ENCODE results near the gene APLP1.
A peak's percentile ranks its signal among the peaks of the same experiment; 100 is the strongest.
"Not testable (repeated sequence)": the region's sequence is repeated elsewhere in the genome, so short reads cannot be mapped to it uniquely, and the experiment has no call there.

APLP1 gene

DNA sequence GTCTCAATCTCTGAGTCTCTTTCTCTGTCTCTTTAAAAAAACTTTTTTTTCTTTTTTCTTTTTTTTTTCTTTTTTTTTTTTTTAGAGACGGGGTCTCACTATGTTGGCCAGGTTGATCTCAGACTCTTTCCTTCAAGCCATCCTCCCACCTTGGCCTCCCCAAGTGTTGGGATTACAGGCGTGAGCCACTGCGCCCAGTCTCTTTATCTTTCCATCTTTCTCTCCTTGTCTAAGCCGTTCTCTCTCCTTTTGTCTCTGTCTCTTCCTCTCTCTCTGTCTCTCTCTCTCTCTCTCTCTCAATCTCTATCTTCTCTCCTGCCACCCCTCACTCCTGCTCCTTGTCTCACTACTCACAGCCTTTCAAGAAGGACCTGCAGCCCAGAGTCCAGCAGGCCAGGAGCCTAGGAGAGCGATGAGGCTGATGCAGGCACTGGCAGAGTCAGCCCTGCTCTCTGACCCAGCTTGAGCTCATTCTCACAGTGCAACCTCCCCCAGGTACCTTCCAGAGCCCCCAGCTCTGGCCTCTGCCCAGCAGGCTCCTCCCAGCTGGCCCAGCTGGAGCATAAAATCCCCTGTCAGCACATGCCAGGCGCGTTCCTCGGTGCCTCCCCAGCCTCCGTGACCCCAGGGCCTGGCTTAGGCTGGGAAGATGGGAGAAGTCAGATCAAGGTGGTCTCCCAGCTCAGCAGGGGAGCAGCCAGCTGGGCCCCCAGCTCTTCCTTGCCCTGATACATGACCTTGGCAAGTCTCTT, 16.2 kb upstream of the APLP1 start, which contains the start of gene NPHS1:
TSS of gene NPHS1 (minus strand) at position 476 of the 752 bp plus-strand sequence. CDS start 667 bp downstream, outside the sequence.
- no peak for DNase-seq (ENCODE audit: low spot score)

DNA sequence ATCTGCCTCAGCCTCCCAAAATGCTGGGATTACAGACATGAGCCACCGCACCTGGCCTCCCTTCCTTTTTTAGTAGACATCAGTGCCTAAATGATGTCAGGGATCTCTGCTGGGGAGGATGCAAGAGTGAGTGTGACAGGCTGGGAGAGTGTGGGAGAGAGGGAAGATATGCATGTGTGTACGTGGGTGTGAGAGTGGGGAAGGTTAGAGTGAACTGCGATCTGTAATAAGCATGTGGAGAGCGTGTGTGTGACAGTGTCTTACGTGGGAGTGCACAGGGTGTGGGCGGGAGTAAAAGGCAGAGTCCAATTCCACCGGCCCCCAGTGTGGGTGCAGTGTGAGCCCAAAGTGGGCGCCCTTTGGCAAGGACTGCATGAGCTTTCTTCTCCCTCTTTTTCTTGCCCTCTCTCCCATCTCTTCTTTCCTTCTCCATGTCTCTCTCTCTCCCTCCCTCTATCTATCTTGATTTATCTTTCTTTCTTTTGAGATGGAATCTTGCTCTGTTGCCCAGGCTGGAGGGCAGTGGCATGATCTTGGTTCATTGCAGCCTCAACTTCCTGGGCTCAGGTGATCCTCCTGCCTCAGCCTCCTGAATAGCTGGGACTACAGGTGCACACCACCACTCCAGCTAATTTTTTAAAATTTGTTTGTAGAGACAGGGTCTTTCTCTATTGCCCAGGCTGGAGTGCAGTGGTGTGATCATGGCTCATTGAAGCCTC, 15.2 kb upstream of the APLP1 start:
- no peak for DNase-seq (ENCODE audit: low spot score)

DNA sequence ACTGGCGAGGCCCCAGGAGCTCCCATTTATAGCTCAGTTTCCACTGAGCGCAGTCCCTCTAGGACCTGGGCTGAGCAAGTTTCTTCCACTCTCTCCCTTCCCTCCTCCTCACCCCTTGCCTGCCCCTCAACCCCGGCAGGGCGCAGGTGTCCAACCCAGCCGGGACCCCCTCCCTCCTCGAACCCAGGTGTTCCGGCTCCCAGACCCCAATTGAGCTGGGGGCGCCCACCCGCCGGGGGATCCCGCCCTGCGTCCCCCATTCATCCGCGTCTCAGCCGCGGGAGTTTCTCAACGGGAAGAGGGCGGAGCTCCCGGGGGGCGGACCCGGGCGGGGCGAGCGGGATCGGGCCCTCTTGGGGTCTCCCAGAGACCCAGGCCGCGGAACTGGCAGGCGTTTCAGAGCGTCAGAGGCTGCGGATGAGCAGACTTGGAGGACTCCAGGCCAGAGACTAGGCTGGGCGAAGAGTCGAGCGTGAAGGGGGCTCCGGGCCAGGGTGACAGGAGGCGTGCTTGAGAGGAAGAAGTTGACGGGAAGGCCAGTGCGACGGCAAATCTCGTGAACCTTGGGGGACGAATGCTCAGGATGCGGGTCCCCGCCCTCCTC, 11.7 kb upstream of the APLP1 start, which contains the start of gene KIRREL2:
TSS of gene KIRREL2 (plus strand) at position 366 of the 604 bp plus-strand sequence. CDS start at position 575, 209 bp downstream.
- DNase-seq (ENCODE audit: low spot score) = peak; percentile 1

DNA sequence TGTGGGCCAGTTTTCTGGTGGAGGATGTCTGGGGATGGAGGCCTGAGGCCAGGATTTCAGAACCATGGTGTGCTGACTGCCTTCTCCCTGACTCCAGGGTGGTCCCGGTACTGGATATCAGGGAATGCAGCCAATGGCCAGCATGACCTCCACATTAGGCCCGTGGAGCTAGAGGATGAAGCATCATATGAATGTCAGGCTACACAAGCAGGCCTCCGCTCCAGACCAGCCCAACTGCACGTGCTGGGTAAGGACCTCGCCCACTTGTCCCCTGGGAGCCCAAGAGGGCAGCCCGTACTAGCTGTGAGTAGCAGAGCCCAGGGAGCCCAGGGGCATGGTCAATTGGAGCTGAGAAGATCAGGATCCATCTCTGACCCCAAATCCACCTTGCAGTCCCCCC, 10.1 kb upstream of the APLP1 start:
- DNase-seq (ENCODE audit: low spot score) = no peak

DNA sequence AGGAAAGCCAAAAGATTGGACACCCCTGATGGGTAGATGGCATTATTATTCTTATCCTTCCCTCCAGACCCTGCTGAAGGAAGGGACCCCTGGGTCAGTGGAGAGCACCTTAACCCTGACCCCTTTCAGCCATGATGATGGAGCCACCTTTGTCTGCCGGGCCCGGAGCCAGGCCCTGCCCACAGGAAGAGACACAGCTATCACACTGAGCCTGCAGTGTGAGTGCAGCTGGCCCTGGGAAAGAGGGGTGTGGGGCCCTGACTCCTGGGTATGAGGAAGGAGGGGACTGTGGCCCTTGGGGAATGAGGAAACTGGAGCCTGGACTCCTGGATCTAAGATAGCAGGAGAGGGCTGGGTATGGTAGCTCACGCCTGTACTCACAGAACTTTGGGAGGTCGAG, 9.0 kb upstream of the APLP1 start:
- no peak for DNase-seq (ENCODE audit: low spot score)

DNA sequence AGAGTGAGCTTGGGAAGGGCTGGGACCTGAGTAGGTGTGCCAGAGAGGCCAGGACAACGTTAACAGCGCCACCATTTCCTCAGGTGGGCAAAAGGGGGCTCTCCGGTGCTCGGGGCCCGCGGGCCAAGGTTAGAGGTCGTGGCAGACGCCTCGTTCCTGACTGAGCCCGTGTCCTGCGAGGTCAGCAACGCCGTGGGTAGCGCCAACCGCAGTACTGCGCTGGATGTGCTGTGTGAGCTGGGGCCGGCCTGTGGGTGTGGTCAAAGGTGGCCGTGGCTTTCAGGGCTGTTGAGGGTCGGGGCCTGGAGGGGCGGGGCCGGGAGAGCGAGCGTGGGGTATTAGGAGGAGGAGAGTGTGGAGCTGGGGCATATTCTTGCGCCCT, 7.9 kb upstream of the APLP1 start:
- no peak for DNase-seq (ENCODE audit: low spot score)

- DNase-seq (ENCODE audit: low spot score) = no peak
These were observed 7.3 kb upstream of the APLP1 start for GRCh38 chr19:35860818-35861639.

GRCh38 chr19:35861640-35862160, 6.7 kb upstream of the APLP1 start:
- no peak for DNase-seq (ENCODE audit: low spot score)

DNA sequence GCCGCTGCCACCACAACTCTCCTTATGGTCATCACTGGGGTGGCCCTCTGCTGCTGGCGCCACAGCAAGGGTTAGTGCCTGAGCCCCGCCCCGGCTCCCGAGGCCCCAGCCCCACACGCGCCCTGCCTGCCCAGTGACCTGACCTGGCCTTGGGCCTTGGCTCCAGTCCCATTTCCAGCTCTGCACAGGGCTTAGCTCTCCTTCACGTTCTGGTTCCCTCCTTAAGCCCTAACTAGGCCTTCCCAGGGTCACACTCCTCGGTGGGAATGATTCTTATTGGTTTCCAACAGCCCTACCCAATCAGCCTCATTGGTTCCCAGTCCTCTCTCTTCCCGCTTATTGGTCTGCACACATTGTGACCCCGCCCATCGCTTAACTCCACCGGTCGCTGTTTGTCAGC, 5.8 kb upstream of the APLP1 start:
- no peak for DNase-seq (ENCODE audit: low spot score)

DNA sequence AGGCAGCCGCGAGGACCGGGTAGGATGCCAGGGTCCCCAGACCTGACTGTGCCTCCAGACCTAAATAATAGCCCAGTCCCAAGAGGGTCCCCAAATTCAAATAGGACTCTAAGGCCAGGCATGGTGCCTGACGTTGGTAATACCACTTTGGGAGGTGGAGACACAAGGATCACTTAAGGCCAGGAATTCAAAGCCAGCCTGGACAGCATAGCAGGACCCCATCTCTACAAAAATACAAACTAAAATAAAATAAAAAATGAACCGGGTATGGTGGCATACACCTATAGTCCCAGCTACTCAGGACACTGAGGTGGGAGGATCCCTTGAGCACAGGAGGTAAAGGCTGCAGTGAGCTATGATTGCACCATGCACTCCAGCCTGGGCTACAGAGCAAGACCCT, 5.4 kb upstream of the APLP1 start:
- no peak for DNase-seq (ENCODE audit: low spot score)

- DNase-seq (ENCODE audit: low spot score) = no peak
These were observed 501 bp downstream of the APLP1 start for GRCh38 chr19:35868823-35869326.

GRCh38 chr19:35869327-35870123, 1.2 kb downstream of the APLP1 start:
- DNase-seq (ENCODE audit: low spot score) = peak; percentile 75

DNA sequence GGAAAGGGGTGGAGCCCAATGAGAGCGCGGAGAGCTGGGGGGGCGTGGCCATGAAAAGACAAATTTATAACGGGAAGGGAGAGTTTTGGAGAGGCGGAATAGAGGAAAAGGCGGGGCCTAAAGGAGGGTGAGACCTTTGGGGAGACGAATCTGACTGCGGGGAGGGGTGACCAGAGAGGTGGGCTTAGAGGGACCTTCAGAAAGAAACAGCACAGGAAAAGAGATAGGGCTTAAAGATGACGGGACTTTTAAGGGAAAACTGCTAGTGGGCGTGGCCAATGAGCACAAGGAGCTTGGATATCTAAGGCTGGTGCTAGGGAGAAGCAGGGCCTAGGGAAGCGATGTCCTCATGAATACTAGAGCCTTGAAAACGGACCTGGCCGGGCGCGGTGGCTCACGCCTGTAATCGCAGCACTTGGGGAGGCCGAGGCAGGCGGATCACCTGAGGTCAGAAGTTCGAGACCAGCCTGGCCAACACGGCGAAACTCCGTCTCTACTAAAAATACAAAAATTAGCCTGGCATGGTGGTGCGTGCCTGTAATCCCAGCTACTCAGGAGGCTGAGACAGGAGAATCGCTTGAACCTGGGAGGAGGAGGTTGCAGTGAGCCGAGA, 1.9 kb downstream of the APLP1 start:
- DNase-seq (ENCODE audit: low spot score) = not testable (repeated sequence)

GRCh38 chr19:35870798-35871197, 2.4 kb downstream of the APLP1 start:
- no peak for DNase-seq (ENCODE audit: low spot score)

DNA sequence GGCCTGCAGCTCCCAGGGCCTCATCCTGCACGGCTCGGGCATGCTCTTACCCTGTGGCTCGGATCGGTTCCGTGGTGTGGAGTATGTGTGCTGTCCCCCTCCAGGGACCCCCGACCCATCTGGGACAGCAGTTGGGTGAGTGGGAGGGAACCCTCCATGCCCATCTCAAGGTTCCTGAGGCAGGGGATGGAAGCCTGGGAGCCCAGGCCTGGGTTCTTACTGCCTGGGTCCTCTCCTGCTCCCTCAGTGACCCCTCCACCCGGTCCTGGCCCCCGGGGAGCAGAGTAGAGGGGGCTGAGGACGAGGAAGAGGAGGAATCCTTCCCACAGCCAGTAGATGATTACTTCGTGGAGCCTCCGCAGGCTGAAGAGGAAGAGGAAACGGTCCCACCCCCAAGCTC, 3.2 kb downstream of the APLP1 start:
- no peak for DNase-seq (ENCODE audit: low spot score)

- no peak for DNase-seq (ENCODE audit: low spot score)
These were observed 3.8 kb downstream of the APLP1 start for GRCh38 chr19:35872180-35872579.

DNA sequence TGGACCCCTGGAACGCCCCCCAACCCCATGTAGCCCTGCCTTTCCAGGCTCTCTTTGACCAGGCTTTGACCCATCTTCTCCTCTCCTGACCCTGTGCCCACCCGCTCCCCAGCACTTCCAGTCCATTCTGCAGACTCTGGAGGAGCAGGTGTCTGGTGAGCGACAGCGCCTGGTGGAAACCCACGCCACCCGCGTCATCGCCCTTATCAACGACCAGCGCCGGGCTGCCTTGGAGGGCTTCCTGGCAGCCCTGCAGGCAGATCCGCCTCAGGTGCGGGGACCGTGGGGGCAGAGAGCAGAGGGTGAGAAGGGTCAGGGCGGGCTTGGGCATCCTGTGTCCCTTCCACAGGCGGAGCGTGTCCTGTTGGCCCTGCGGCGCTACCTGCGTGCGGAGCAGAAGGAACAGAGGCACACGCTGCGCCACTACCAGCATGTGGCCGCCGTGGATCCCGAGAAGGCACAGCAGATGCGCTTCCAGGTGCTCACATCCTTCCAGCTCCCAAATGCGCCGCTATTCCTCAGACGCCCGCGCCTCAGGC, 6.1 kb downstream of the APLP1 start:
- no peak for DNase-seq (ENCODE audit: low spot score)

DNA sequence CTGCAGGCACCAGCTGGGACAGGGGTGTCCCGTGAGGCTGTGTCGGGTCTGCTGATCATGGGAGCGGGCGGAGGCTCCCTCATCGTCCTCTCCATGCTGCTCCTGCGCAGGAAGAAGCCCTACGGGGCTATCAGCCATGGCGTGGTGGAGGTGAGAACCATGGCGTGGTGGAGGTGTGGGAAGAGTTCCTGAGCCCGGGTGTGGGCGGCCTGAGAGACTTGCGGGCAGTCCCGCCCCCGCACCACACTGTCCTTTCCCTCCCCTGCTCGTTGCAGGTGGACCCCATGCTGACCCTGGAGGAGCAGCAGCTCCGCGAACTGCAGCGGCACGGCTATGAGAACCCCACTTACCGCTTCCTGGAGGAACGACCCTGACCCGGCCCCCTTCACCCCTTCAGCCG, 10.7 kb downstream of the APLP1 start:
- DNase-seq (ENCODE audit: low spot score) = no peak

GRCh38 chr19:35879770-35880317, 11.5 kb downstream of the APLP1 start:
- DNase-seq (ENCODE audit: low spot score) = peak; percentile 71
